Mesenchymal stem cell (in vitro differentiated cells and primary cell): Measurements from ENCODE around the gene HSPH1.

Experiments used
- DNase-seq: peaks from one replicate; pipeline ENCODE4 v3.0.0-alpha.2; 2013
- H2AFZ ChIP-seq: one replicate; pipeline ENCODE4 v1.6.1; 2013; ENCODE audit warnings: low read depth, mild to moderate bottlenecking, control low read depth, inconsistent platforms, low read length, moderate library complexity
- H2AK5ac ChIP-seq: 2 replicates; pipeline ENCODE4 v1.6.1; 2013; ENCODE audit warnings: low read length, moderate library complexity, mild to moderate bottlenecking, inconsistent platforms; ENCODE audit not compliant: severe bottlenecking
- H2BK120ac ChIP-seq: one replicate; pipeline ENCODE4 v1.6.1; 2013; ENCODE audit warnings: low read depth, mild to moderate bottlenecking, inconsistent platforms, low read length, moderate library complexity
- H2BK12ac ChIP-seq, 2 experiments: one replicate each; pipeline ENCODE4 v1.6.1; 2013; ENCODE audit warnings: inconsistent platforms in 2 of 2, low read length in 2 of 2, mild to moderate bottlenecking in 2 of 2, moderate library complexity in 2 of 2, control low read depth in 1 of 2
- H2BK15ac ChIP-seq: one replicate; pipeline ENCODE4 v1.6.1; 2013; ENCODE audit warnings: mild to moderate bottlenecking, low read depth, inconsistent platforms; ENCODE audit not compliant: poor library complexity, severe bottlenecking
- H2BK5ac ChIP-seq: 2 replicates; pipeline ENCODE4 v1.6.1; 2013; ENCODE audit warnings: low read depth, mild to moderate bottlenecking, low read length, control low read depth, inconsistent platforms; ENCODE audit not compliant: poor library complexity, severe bottlenecking
- H3K14ac ChIP-seq, 2 experiments: one replicate each; pipeline ENCODE4 v1.6.1; 2013; ENCODE audit warnings: inconsistent platforms in 2 of 2, low read length in 2 of 2, control low read depth in 1 of 2, mild to moderate bottlenecking in 1 of 2, moderate library complexity in 1 of 2
- H3K18ac ChIP-seq, 2 experiments: one replicate each; pipeline ENCODE4 v1.6.1; 2013; ENCODE audit warnings: inconsistent platforms in 2 of 2, low read length in 2 of 2, control low read depth in 1 of 2, low read depth in 1 of 2, mild to moderate bottlenecking in 1 of 2
- H3K23ac ChIP-seq, 2 experiments: one replicate each; pipeline ENCODE4 v1.6.1; 2013; ENCODE audit warnings: inconsistent platforms in 2 of 2, low read length in 2 of 2, mild to moderate bottlenecking in 2 of 2, moderate library complexity in 2 of 2, control low read depth in 1 of 2
- H3K27ac ChIP-seq: 2 replicates; pipeline ENCODE4 v1.5.1; 2013; ENCODE audit warnings: mild to moderate bottlenecking, moderate library complexity, low read length, control low read depth, inconsistent platforms; ENCODE audit not compliant: poor library complexity, severe bottlenecking
- H3K27me3 ChIP-seq, 2 experiments: 2 replicates each; pipeline versions ENCODE4 v1.6.1 to v1.7.0; 2013; ENCODE audit warnings: low read length in 2 of 2, mild to moderate bottlenecking in 2 of 2, moderate library complexity in 2 of 2, control low read depth in 1 of 2, inconsistent platforms in 1 of 2; ENCODE audit not compliant: control insufficient read depth in 1 of 2, insufficient read depth in 1 of 2
- H3K36me3 ChIP-seq, 2 experiments: 2 replicates each; pipeline versions ENCODE4 v1.6.1 to v1.7.0; 2013; ENCODE audit warnings: low read length in 2 of 2, control low read depth in 1 of 2, inconsistent platforms in 1 of 2, low read depth in 1 of 2, mild to moderate bottlenecking in 1 of 2; ENCODE audit not compliant: insufficient read depth in 2 of 2, control insufficient read depth in 1 of 2
- H3K4ac ChIP-seq, 2 experiments: one replicate each; pipeline ENCODE4 v1.6.1; 2013; ENCODE audit warnings: inconsistent platforms in 2 of 2, low read length in 2 of 2, mild to moderate bottlenecking in 2 of 2, moderate library complexity in 2 of 2, control low read depth in 1 of 2, low read depth in 1 of 2
- H3K4me1 ChIP-seq: 2 replicates; pipeline ENCODE4 v1.6.1; 2013; ENCODE audit warnings: low read depth, low read length, control low read depth; ENCODE audit not compliant: control insufficient read depth, insufficient read depth
- H3K4me2 ChIP-seq: 2 replicates; pipeline ENCODE4 v1.6.1; 2013; ENCODE audit warnings: low read length, mild to moderate bottlenecking, inconsistent platforms; ENCODE audit not compliant: poor library complexity, severe bottlenecking
- H3K4me3 ChIP-seq, 2 experiments: 2 replicates each; pipeline versions ENCODE4 v1.5.1 to v1.7.0; 2013; ENCODE audit warnings: low read length in 2 of 2, mild to moderate bottlenecking in 2 of 2, control low read depth in 1 of 2, low read depth in 1 of 2; ENCODE audit not compliant: insufficient read depth in 1 of 2
- H3K79me1 ChIP-seq: replicated peaks from 2 replicates; pipeline ENCODE4 v1.6.1; 2013; ENCODE audit warnings: mild to moderate bottlenecking, control low read depth, low read length, inconsistent platforms; ENCODE audit not compliant: poor library complexity, severe bottlenecking
- H3K9ac ChIP-seq: 2 replicates; pipeline ENCODE4 v1.7.0; 2013; ENCODE audit warnings: mild to moderate bottlenecking, low read length, moderate library complexity
- H3K9me3 ChIP-seq: 2 replicates; pipeline ENCODE4 v1.7.0; 2013; ENCODE audit warnings: mild to moderate bottlenecking, low read length; ENCODE audit not compliant: control insufficient read depth
- H4K8ac ChIP-seq: one replicate; pipeline ENCODE4 v1.6.1; 2013; ENCODE audit warnings: inconsistent platforms, mild to moderate bottlenecking, low read length, moderate library complexity
- H4K91ac ChIP-seq: one replicate; pipeline ENCODE4 v1.6.1; 2013; ENCODE audit warnings: mild to moderate bottlenecking, low read length, inconsistent platforms
- WGBS: methylation state at CpG from one replicate; pipeline ENCODE4 v1.1.7; 2013; ENCODE audit warnings: mixed read lengths; 5-methylcytosine and 5-hydroxymethylcytosine counted together

HSPH1 gene

GRCh38 chr13:31122544-31123260, 39.0 kb downstream of the HSPH1 start:
- peaks cover 73 to 82% of the 10 kb centered on the region in 2 experiments for H3K27me3 ChIP-seq
- H3K14ac ChIP-seq: no peak overlapping the region
- H3K4ac ChIP-seq: no peak overlapping the region
- no peak overlapping the region for H2BK12ac ChIP-seq
- H3K9ac ChIP-seq: no peak overlapping the region
- no peak overlapping the region for H3K4me2 ChIP-seq
- H3K18ac ChIP-seq: no peak overlapping the region
- no peak overlapping the region for H2BK15ac ChIP-seq
- peak overlapping the region in 1 of 2 experiments; percentile 48 for H3K23ac ChIP-seq
- no peak overlapping the region for H4K8ac ChIP-seq
- H2AK5ac ChIP-seq: no peak overlapping the region
- no peaks in the 10 kb centered on the region for H3K79me1 ChIP-seq
- no peak overlapping the region for H3K4me3 ChIP-seq
- no peak overlapping the region for H2AFZ ChIP-seq
- no peak overlapping the region for H4K91ac ChIP-seq
- no peaks in the 10 kb centered on the region for H3K4me1 ChIP-seq
- 92% methylated on average over 9 of the region's 12 CpGs for WGBS
- no peak overlapping the region for H2BK120ac ChIP-seq
- no peak for DNase-seq
- no peaks in the 10 kb centered on the region for H3K36me3 ChIP-seq
- no peak overlapping the region for H3K27ac ChIP-seq
- peaks cover 2% of the 10 kb centered on the region for H3K9me3 ChIP-seq
- H2BK5ac ChIP-seq: no peak overlapping the region

DNA sequence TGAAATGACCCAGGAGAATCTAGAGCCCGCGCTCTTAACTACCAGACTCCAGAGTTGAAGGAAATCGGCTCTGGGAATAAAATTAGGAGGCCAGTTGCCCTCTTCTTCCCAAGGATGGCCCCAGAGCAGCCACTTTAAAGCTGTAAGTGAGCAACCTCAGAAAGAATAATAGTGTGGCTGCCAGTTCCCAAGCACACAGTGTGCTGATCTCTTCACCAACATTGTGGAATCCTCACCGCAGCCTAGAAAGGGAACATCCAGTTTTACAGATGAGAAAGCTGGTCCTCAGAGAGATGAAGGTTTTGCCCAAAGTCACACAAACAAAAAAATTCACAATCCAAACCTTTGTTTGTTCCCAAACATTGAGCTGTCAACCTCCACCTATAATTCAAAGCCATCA, 39.6 kb downstream of the HSPH1 start:
- 97% methylated on average over 4 of the region's 4 CpGs for WGBS
- Histone ChIP-seq H3K14ac (no peak overlapping the region), H4K8ac (no peak overlapping the region), H3K18ac (no peak overlapping the region), H3K4me2 (no peak overlapping the region), H2BK120ac (no peak overlapping the region), H3K4me3 (no peak overlapping the region), H3K27me3 (peaks cover 79 to 86% of the 10 kb centered on the region in 2 experiments), H3K9ac (no peak overlapping the region), H2BK5ac (no peak overlapping the region), H4K91ac (no peak overlapping the region), H3K23ac (no peak overlapping the region), H2BK15ac (no peak overlapping the region), H3K4me1 (no peaks in the 10 kb centered on the region), H3K9me3 (peaks cover 2% of the 10 kb centered on the region), H3K27ac (no peak overlapping the region), H2BK12ac (no peak overlapping the region), H3K79me1 (no peaks in the 10 kb centered on the region), H2AFZ (no peak overlapping the region), H3K36me3 (no peaks in the 10 kb centered on the region), H2AK5ac (no peak overlapping the region), H3K4ac (no peak overlapping the region)
- no peak for DNase-seq

DNA sequence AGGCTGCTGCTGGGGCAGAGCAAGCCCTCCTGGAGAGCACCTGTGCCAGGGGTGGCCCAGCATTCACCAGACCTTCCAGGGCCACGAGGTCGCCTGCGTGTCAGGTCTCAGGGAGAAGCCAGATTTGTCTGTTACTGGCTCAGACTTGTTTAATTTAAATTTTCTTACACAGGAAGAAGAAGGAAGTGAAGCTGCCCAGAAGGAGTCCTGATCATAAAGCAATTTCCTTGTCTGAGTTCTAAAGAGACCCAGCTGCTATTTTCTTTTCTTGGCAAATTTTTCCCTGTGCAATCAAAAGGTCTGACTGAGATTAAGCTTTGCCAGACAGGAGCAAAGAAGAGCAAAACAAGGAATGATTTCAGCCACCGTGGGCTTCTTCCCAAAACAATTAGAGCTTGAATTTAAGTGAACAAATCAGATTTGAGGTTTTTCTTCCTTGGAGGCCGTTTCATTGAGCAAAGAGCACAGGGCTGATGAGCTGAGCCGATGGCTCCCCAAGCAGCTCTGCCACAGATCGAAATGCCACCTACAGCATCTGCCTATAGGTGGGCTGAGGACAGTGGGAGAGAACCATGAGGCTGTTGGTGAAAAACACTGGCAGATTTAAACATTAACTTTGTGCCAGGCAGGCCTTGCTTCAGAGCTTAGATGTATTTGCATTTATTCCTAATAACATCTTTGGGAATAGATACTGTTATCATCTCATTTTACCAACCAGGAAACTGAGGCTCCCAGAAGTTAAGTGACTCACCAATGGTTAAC, 40.1 kb downstream of the HSPH1 start:
- H4K8ac ChIP-seq: no peak overlapping the region
- H3K4me1 ChIP-seq: no peaks in the 10 kb centered on the region
- no peak overlapping the region for H2BK120ac ChIP-seq
- H3K18ac ChIP-seq: no peak overlapping the region
- 88% methylated on average over 7 of the region's 7 CpGs for WGBS
- H3K14ac ChIP-seq: no peak overlapping the region
- no peak overlapping the region for H2AK5ac ChIP-seq
- no peaks in the 10 kb centered on the region for H3K79me1 ChIP-seq
- no peak overlapping the region for H3K27ac ChIP-seq
- DNase-seq: no peak
- H3K9me3 ChIP-seq: peaks cover 2% of the 10 kb centered on the region
- H2BK5ac ChIP-seq: no peak overlapping the region
- H3K9ac ChIP-seq: no peak overlapping the region
- H3K4me3 ChIP-seq: no peak overlapping the region
- no peak overlapping the region for H2AFZ ChIP-seq
- H3K36me3 ChIP-seq: no peaks in the 10 kb centered on the region
- no peak overlapping the region for H3K4me2 ChIP-seq
- H2BK12ac ChIP-seq: no peak overlapping the region
- H3K23ac ChIP-seq: no peak overlapping the region
- H2BK15ac ChIP-seq: no peak overlapping the region
- H4K91ac ChIP-seq: no peak overlapping the region
- no peak overlapping the region for H3K4ac ChIP-seq
- peaks cover 85 to 91% of the 10 kb centered on the region in 2 experiments for H3K27me3 ChIP-seq

- Histone ChIP-seq H3K9me3 (peaks cover 2% of the 10 kb centered on the region), H2BK120ac (no peak overlapping the region), H2AK5ac (no peak overlapping the region), H2BK15ac (no peak overlapping the region), H3K18ac (no peak overlapping the region), H3K4me1 (no peaks in the 10 kb centered on the region), H4K91ac (no peak overlapping the region), H2BK5ac (no peak overlapping the region), H3K36me3 (no peaks in the 10 kb centered on the region), H3K27ac (no peak overlapping the region), H3K4ac (no peak overlapping the region), H3K79me1 (no peaks in the 10 kb centered on the region), H4K8ac (no peak overlapping the region), H3K4me2 (no peak overlapping the region), H3K9ac (no peak overlapping the region), H2BK12ac (no peak overlapping the region), H3K27me3 (peaks cover 91% of the 10 kb centered on the region in 2 experiments), H3K4me3 (no peak overlapping the region), H2AFZ (no peak overlapping the region), H3K23ac (no peak overlapping the region), H3K14ac (no peak overlapping the region)
- WGBS: 85% methylated on average over 8 of the region's 8 CpGs
- DNase-seq: peak; percentile 21
Observed at GRCh38 chr13:31119966-31120700, 41.6 kb downstream of the HSPH1 start.
